CD4-positive, alpha-beta T cell treated with Interleukin-4 for 4 hours (primary cell): ENCODE results near the gene DALRD3.

Experiments used
- DNase-seq: peaks from one replicate; pipeline ENCODE4 v3.0.0-alpha.2; 2020

Gene DALRD3

GRCh38 chr3:49017971-49018706 lies at the start of gene DALRD3:
TSS of gene DALRD3 (minus strand) at chr3:49018580. CDS start at chr3:49018564, 16 bp downstream.
- DNase-seq, result peak; percentile 59

GRCh38 chr3:49058011-49058410 lies 39.6 kb upstream of the DALRD3 start:
- no peak for DNase-seq

GRCh38 chr3:49057268-49057667 lies 38.9 kb upstream of the DALRD3 start:
- no peak for DNase-seq

GRCh38 chr3:49054344-49054862 lies 36.0 kb upstream of the DALRD3 start:
- no peak for DNase-seq

- DNase-seq, result no peak
Measured at GRCh38 chr3:49053543-49053942, 35.2 kb upstream of the DALRD3 start.

- DNase-seq, result no peak
Measured at GRCh38 chr3:49035281-49035680, 16.9 kb upstream of the DALRD3 start.

GRCh38 chr3:49034650-49035049 lies 16.3 kb upstream of the DALRD3 start:
- DNase-seq, result no peak

GRCh38 chr3:49032646-49033304 lies 14.4 kb upstream of the DALRD3 start:
- DNase-seq, result no peak

GRCh38 chr3:49030321-49030720 lies 11.9 kb upstream of the DALRD3 start:
- DNase-seq, result no peak

GRCh38 chr3:49029563-49029884 lies 11.1 kb upstream of the DALRD3 start:
- no peak for DNase-seq

- peak; percentile 93 for DNase-seq
Measured at GRCh38 chr3:49028673-49029562, 10.5 kb upstream of the DALRD3 start, which contains the start of gene IMPDH2. TSS of gene IMPDH2 (minus strand) at chr3:49029398. CDS start at chr3:49029350, 48 bp downstream.

- DNase-seq, result no peak
Measured at GRCh38 chr3:49028298-49028672, 9.9 kb upstream of the DALRD3 start.

GRCh38 chr3:49027634-49028033 lies 9.3 kb upstream of the DALRD3 start:
- no peak for DNase-seq

GRCh38 chr3:49026536-49026935 lies 8.2 kb upstream of the DALRD3 start:
- DNase-seq, result no peak

GRCh38 chr3:49025793-49026520 lies 7.6 kb upstream of the DALRD3 start:
- DNase-seq, result no peak

- no peak for DNase-seq
Measured at GRCh38 chr3:49025005-49025792, 6.8 kb upstream of the DALRD3 start.

GRCh38 chr3:49024449-49024848 lies 6.1 kb upstream of the DALRD3 start:
- no peak for DNase-seq

- DNase-seq, result no peak
Measured at GRCh38 chr3:49023775-49024174, 5.4 kb upstream of the DALRD3 start.

GRCh38 chr3:49022688-49023171 lies 4.3 kb upstream of the DALRD3 start:
- no peak for DNase-seq

- DNase-seq, result peak; percentile 91
Measured at GRCh38 chr3:49021813-49022687, 3.7 kb upstream of the DALRD3 start, which contains the start of gene NDUFAF3. TSS of gene NDUFAF3 (plus strand) at chr3:49022121. CDS start at chr3:49022145, 24 bp downstream.
